Body of pancreas (tissue), 4 donors: Measurements from ENCODE around the gene SYT8.

Experiments used
- CTCF ChIP-seq, 7 experiments: fragments of 450-650 bp in 4 of 7; fragments of 200-600 bp in 3 of 7; sonication (generic) in 3 of 7; IDR thresholded peaks; one replicate each; pipeline ENCODE4 v1.5.1; 2016 to 2019; ENCODE audit warnings: antibody characterized with exemption in 7 of 7
- POLR2A ChIP-seq, 3 donors: fragments of 450-650 bp; IDR thresholded peaks; one replicate each; pipeline ENCODE4 v1.6.1; 2016; ENCODE audit warnings: antibody characterized with exemption in 3 of 3, mild to moderate bottlenecking in 2 of 3

DNA sequence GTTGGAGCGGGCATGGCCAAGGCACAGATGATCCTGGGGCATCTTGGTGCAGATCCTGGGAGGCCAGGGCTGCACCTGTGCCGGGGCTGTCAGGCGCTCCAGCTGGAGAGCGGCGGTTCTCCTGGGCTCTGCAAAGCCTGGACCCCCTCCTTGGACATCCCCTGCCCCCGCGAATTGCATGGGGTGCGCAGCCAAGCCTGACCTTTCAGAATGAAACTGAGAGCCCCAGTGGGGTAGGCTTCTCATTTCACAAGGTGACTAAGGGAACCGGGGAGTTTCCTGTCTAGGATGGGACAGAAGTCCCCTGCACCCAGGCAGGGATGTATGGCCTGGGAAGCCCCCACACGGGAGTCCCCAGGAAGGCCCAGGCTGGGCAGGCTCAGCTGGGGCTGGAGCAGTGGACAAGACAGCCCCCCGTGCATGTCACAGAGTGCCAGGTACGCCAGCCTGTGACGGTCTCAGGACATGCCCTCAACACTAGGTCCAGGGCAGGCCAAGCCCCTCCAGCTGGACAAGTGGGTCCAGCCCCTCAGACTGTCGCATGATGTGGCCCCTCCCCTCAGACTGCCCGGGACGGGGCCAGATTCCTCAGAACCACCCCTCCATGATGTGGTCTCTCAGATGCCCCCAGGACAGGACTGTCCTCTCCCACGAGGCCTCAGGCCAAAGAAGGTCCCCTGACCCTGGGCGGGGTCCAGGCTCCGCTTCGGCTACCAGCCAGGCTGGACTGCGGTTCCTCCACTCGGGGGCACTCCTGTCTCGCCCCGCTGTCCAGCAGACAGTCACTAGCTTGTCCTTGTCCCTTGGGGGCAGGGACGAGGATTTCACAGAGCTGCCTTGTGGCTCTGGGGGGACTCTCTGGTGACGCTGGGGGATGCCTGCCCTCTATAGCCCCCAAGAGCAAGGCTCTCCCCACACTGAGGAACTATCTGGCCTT is 20.4 kb downstream of the SYT8 start:
- TF ChIP-seq CTCF (IDR thresholded peaks at IDR 0.05) (no peak), POLR2A (IDR thresholded peaks at IDR 0.05) (no peak)
